ENCODE results near the gene SFMBT1. TPM values are rescaled to one million over a fixed set of nuclear protein-coding genes. Genes with fewer than 3 reads are reported as not detected.

Gene SFMBT1
- total and polyA plus RNA-seq, 2 donors (not counting 1 experiment from before 2014, with no cell fraction given): 3.7 to 5.6 TPM

- Histone ChIP-seq H3K9me3 (ENCODE audit: control insufficient read depth, insufficient read depth, low read depth, low read length) (no peaks in the 10 kb centered on the region), H3K27me3 (ENCODE audit: control insufficient read depth, insufficient read depth, low read length) (peaks cover 6% of the 10 kb centered on the region), H3K4me3 (replicated peaks in 1 of 4; ENCODE audit: control extremely low read depth in 1 of 4, insufficient read depth in 1 of 4, low read depth in 3 of 4, low read length in 4 of 4) (peak overlapping the region; percentile 69 to 75 (median 72)), H3K27ac (ENCODE audit: insufficient read depth, low read length) (peak overlapping the region; percentile 62), H3K4me2 (ENCODE audit: extremely low read depth, insufficient read depth, low read length) (peak overlapping the region; percentile 98), H4K20me1 (ENCODE audit: control insufficient read depth, extremely low read depth, insufficient read depth, low read length) (no peaks in the 10 kb centered on the region), H3K36me3 (ENCODE audit: control insufficient read depth, insufficient read depth, low read length) (no peaks in the 10 kb centered on the region), H3K4me1 (ENCODE audit: control insufficient read depth, extremely low read depth, insufficient read depth, low read length) (peaks cover 4% of the 10 kb centered on the region), H3K79me2 (ENCODE audit: control insufficient read depth, insufficient read depth, low read length) (no peaks in the 10 kb centered on the region), H2AFZ (ENCODE audit: low read length) (peak overlapping the region; percentile 95), H3K9ac (ENCODE audit: insufficient read depth, low read length) (peak overlapping the region; percentile 80)
- no peak for TF ChIP-seq CTCF (conservative IDR thresholded peaks at IDR 0.05 in 1 of 2, IDR thresholded peaks at IDR 0.05 in 1 of 2; ENCODE audit: low read depth in 1 of 2, low read length in 2 of 2)
- no peak for TF ChIP-seq EZH2 (IDR thresholded peaks at IDR 0.05; ENCODE audit: low read length, missing control alignments)
- peak in 1 of 2 donors; percentile 5 for DNase-seq (ENCODE audit: low read depth in 2 of 2)
Measured at GRCh38 chr3:53044371-53044710, 1.5 kb downstream of the SFMBT1 start.

GRCh38 chr3:53043738-53044137, 2.1 kb downstream of the SFMBT1 start:
- H4K20me1 ChIP-seq (ENCODE audit: control insufficient read depth, extremely low read depth, insufficient read depth, low read length): no peaks in the 10 kb centered on the region
- H3K36me3 ChIP-seq (ENCODE audit: control insufficient read depth, insufficient read depth, low read length): no peaks in the 10 kb centered on the region
- no peaks in the 10 kb centered on the region for H3K9me3 ChIP-seq (ENCODE audit: control insufficient read depth, insufficient read depth, low read depth, low read length)
- H3K79me2 ChIP-seq (ENCODE audit: control insufficient read depth, insufficient read depth, low read length): no peaks in the 10 kb centered on the region
- no peak overlapping the region for H3K4me2 ChIP-seq (ENCODE audit: extremely low read depth, insufficient read depth, low read length)
- H2AFZ ChIP-seq (ENCODE audit: low read length): no peak overlapping the region
- peaks cover 4% of the 10 kb centered on the region for H3K4me1 ChIP-seq (ENCODE audit: control insufficient read depth, extremely low read depth, insufficient read depth, low read length)
- DNase-seq (ENCODE audit: low read depth in 2 of 2): no peak
- H3K9ac ChIP-seq (ENCODE audit: insufficient read depth, low read length): no peak overlapping the region
- no peak overlapping the region for H3K4me3 ChIP-seq (replicated peaks in 1 of 4; ENCODE audit: control extremely low read depth in 1 of 4, insufficient read depth in 1 of 4, low read depth in 3 of 4, low read length in 4 of 4)
- TF ChIP-seq EZH2 (IDR thresholded peaks at IDR 0.05; ENCODE audit: low read length, missing control alignments) (no peak), CTCF (conservative IDR thresholded peaks at IDR 0.05 in 1 of 2, IDR thresholded peaks at IDR 0.05 in 1 of 2; ENCODE audit: low read depth in 1 of 2, low read length in 2 of 2) (no peak)
- no peak overlapping the region for H3K27ac ChIP-seq (ENCODE audit: insufficient read depth, low read length)
- peaks cover 6% of the 10 kb centered on the region for H3K27me3 ChIP-seq (ENCODE audit: control insufficient read depth, insufficient read depth, low read length)

- H4K20me1 ChIP-seq (ENCODE audit: control insufficient read depth, extremely low read depth, insufficient read depth, low read length): no peaks in the 10 kb centered on the region
- H3K27ac ChIP-seq (ENCODE audit: insufficient read depth, low read length): no peak overlapping the region
- H3K4me1 ChIP-seq (ENCODE audit: control insufficient read depth, extremely low read depth, insufficient read depth, low read length): peaks cover 4% of the 10 kb centered on the region
- no peak for DNase-seq (ENCODE audit: low read depth in 2 of 2)
- H3K4me3 ChIP-seq (replicated peaks in 1 of 4; ENCODE audit: control extremely low read depth in 1 of 4, insufficient read depth in 1 of 4, low read depth in 3 of 4, low read length in 4 of 4): no peak overlapping the region
- no peak overlapping the region for H2AFZ ChIP-seq (ENCODE audit: low read length)
- no peaks in the 10 kb centered on the region for H3K36me3 ChIP-seq (ENCODE audit: control insufficient read depth, insufficient read depth, low read length)
- TF ChIP-seq EZH2 (IDR thresholded peaks at IDR 0.05; ENCODE audit: low read length, missing control alignments): no peak
- TF ChIP-seq CTCF (conservative IDR thresholded peaks at IDR 0.05 in 1 of 2, IDR thresholded peaks at IDR 0.05 in 1 of 2; ENCODE audit: low read depth in 1 of 2, low read length in 2 of 2): no peak
- no peaks in the 10 kb centered on the region for H3K79me2 ChIP-seq (ENCODE audit: control insufficient read depth, insufficient read depth, low read length)
- peaks cover 6% of the 10 kb centered on the region for H3K27me3 ChIP-seq (ENCODE audit: control insufficient read depth, insufficient read depth, low read length)
- H3K4me2 ChIP-seq (ENCODE audit: extremely low read depth, insufficient read depth, low read length): no peak overlapping the region
- H3K9me3 ChIP-seq (ENCODE audit: control insufficient read depth, insufficient read depth, low read depth, low read length): no peaks in the 10 kb centered on the region
- H3K9ac ChIP-seq (ENCODE audit: insufficient read depth, low read length): no peak overlapping the region
Measured at GRCh38 chr3:53042651-53043050, 3.2 kb downstream of the SFMBT1 start.
